ENCODE results near the gene FAM156A.

GRCh38 chrX:53001958-53002357, 43.6 kb upstream of the FAM156A start:
- no peak for TF ChIP-seq CTCF (conservative IDR thresholded peaks at IDR 0.05; ENCODE audit: low read length)
- no peak for TF ChIP-seq EZH2phosphoT487 (IDR thresholded peaks at IDR 0.05; ENCODE audit: borderline replicate concordance)

Measured in Loucy (cell line).